ENCODE data around the gene MPRIP.
"Not testable (repeated sequence)": the region's sequence is repeated elsewhere in the genome, so short reads cannot be mapped to it uniquely, and the experiment has no call there.

The MPRIP gene

GRCh38 chr17:17011043-17011907 lies 31.0 kb upstream of the MPRIP start:
- not testable (repeated sequence) for DNase-seq (ENCODE audit: low read depth in 3 of 3)

- DNase-seq (ENCODE audit: low read depth in 3 of 3), result not testable (repeated sequence)
These were observed 28.2 kb upstream of the MPRIP start for GRCh38 chr17:17013828-17014747.

DNA sequence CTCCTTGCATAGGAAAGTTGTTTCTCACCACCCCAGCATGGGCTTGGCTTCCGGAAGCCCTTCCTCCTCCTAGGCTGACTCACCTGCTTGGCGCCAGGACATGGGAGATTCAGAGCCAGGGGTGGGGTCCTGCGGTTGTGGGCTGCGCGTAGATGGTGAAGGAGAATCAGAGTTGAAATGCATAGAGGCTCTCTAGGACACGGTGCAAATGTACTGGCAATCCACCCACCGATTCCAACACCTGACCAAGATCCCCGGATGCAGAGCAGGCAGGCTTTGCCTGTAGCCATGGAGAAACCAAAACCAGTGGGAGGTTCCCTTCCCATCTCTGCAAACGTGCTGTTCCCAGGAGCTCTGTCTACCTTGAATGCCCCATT lies 27.5 kb upstream of the MPRIP start:
- not testable (repeated sequence) for DNase-seq (ENCODE audit: low read depth in 3 of 3)

DNA sequence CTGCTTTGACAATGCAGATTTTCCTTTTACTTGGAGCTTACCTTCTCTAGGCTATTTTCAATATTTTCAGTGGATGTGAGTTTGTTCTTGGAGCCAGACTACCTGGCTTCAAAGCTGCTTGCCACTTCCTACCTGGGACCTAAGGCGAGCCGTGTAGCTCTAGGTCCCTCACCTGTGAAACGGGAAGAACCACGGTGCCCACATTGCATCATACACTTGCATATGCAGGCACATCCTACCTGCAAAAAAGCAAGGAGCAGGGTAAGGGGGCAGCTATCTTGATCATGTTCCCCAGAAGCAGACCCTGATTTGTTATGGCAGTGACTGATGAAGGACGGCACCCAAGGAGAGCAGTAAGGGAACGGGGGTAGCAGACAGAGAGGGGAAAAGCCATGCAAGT lies 27.0 kb upstream of the MPRIP start:
- DNase-seq (ENCODE audit: low read depth in 3 of 3), result no peak

DNA sequence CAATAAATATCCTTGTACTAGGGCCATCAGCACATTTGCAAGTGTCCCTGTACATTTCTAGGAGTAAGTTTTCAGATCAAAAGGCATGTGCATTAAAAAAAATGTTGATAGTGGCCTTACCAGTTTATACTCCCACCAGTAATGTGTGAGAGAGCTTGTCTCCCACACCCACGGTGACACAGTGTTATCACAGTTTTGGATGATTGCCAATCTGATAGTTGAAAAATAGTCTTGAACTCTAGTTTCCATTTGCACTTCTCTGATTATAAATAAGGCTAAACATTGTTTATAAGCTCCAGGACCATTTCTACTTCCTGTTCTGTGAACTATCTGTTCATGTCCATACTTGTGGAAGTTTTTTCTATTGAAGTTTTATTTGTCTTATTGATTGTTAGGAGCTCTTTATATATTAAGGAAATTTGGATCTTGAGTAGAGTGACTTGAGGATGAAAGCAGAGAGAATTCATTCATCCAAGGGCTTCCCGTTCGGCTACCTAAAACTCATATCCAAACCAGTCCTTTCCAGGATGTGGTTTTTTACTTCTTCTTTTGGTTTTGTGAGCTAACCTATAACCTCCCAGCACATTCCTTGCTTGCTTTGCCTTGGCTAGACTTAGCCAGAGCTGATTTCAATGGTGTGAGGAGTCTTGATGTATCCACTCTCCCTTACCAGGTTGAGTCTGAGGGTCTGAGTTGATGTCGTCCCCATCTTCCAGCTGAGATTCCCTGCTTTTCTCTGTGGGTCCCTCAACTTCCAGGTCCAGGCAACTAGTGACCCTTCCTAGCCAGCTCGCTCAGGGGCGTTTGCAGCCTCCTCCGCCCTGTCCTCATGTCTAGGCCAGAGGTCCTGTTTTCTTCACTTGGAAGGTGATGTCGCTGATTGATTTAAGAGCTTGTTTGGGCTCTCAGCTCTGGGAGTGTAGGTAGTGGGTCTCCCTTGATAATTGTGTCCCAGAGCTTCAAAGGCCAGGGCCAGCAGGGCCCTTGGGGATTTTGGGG lies 25.8 kb upstream of the MPRIP start:
- peak in 1 of 3 experiments; percentile 9 for DNase-seq (ENCODE audit: low read depth in 3 of 3)

- DNase-seq (ENCODE audit: low read depth in 3 of 3), result no peak
These were observed 24.8 kb upstream of the MPRIP start for GRCh38 chr17:17017343-17018014.

- no peak for DNase-seq (ENCODE audit: low read depth in 3 of 3)
These were observed 24.2 kb upstream of the MPRIP start for GRCh38 chr17:17018021-17018441.

DNA sequence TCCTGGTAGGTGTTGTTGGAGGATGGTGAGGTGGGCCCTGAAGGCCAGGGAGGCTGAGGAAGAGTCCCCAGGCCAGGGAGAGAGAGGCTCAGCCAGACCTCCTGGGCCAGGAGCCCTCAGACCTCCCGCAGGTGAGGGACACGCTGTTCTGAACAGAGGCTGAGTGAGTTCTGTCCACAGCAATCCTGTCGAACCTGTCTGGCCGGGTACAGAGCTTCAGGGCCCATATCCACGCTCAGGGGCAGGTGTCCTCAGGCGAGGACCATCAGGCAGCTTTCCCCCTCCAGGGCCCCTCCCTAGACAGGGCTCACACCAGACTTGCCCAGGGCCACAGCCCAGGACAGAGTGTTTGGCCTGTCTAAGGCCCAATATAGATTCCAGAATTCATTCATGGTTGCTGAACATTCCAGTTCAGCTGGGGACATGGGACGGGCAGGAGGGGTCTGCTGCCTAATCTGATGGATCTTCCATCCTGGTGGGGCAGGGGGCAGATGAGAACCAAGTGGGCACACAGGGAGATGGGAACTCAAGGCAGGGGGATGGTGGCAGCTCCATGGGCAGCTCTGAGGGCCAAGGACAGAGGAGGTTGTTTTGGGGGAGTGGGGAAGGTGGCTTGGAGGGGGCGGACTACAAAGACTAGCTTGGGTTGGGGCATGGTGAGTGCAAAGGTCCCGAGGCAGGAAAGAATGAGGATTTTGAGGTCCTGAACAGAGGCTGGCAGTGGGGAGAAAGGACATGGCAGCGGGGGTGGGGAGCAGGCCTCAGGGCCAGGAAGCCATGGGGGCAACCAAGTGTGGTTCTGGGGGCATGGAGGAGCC lies 23.4 kb upstream of the MPRIP start:
- no peak for DNase-seq (ENCODE audit: low read depth in 3 of 3)

DNA sequence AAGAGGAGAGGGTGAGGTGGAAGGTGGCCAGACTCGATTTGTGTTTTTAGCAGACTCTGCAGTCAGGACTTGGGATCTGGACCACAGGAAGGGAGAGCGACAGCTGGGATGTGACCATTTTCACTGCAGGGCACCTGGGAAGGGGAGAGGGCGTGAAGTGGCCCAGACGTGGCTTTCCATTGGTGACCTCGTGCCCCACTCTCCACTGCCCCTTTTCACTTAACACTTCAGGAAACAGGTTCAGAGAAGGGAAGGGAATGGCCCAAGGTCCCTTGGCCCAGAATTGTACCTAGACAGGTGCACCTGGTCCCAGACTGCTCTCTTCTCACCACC lies 22.9 kb upstream of the MPRIP start:
- DNase-seq (ENCODE audit: low read depth in 3 of 3), result no peak

DNA sequence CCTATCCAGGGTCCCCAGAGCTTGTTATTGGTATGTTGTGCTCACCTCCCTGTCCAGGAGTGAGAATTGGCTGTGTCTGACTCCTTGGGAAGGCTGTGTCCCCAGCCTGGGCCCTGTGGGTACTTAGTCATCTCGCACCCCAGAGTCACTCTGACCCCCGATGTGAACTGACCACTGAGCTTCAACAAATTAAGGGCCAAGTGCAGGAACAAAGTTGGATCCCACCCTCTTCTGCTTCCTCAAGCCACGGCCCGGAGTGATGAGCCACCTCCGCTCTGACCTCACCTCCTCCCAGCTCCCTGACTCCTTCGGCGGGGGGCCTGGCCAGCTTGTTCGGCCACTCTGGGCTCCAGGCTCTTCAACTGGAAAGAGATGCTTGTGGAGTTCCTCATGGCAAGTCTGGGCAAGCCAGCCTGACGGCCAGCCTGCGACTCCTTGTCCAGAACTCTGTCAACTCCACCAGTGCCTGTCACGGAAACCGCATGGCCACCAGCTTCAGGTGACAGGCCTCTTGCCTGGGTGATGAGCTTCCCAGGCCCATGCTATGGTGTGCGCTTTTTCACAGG lies 22.3 kb upstream of the MPRIP start:
- DNase-seq (ENCODE audit: low read depth in 3 of 3), result no peak

DNA sequence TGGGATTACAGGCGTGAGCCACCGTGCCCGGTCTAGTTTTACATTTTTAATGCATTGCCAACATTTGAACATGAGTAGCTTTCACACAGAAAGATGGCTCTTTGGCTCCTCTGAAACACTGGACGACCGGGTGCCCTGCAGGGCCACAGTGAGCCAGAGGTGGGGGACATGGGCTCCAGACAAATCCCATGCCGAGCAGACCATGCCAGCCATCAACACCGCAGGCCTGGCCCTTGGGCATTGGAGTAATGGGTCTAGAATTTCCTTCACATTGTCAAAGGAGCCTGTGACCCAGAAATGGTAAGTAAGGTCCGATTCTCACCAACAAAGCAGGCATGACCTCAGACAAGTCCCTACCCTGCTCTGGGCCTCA lies 21.4 kb upstream of the MPRIP start:
- DNase-seq (ENCODE audit: low read depth in 3 of 3), result no peak

- DNase-seq (ENCODE audit: low read depth in 3 of 3), result no peak
These were observed 20.9 kb upstream of the MPRIP start for GRCh38 chr17:17021194-17021863.

GRCh38 chr17:17022011-17022410 lies 20.2 kb upstream of the MPRIP start:
- DNase-seq (ENCODE audit: low read depth in 3 of 3), result no peak

DNA sequence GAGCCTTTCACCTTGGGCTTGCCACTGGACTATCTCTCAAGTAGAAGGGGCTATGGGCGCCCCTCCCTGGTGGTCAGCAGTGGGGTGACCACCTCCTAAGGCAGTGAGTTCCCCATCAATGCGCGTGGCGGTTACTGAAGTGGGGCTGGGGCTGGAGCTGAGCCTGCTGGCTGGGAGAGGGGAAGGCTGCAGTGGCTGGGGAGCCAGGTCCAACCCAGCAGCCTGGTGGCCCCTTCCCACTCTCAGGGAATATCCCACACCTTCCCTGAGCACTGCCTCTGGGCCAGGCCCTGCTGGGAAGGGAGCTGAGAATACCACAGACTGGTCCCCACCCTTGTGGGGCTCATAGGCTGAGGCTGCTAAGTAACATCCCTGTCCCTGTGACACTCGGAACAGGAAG lies 19.8 kb upstream of the MPRIP start:
- no peak for DNase-seq (ENCODE audit: low read depth in 3 of 3)

DNA sequence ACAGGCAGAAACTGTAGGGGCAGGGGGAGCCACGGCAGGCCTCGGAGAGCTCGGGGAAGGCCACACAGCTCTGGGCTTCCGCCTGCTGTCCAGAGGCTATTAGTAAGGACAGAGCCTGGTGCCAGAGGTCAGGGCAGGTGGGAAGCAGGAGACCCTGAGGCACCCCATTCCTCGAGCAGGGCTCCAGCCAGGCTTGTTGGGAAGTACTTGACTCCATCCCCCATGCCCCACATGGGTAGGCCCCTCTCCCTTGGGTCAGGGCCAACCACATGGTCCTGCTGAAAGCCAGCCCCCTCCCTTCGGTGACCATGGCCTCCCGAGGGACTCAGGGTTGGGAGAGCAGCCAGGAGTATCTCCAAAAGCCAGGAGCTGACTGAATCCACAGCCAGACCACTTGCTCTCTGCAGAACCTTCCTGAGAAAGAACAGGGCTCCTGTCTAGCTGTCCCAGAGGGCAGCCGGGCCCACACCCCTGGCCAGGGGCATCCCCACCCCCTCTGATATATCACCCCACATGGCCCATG lies 17.4 kb upstream of the MPRIP start:
- no peak for DNase-seq (ENCODE audit: low read depth in 3 of 3)

DNA sequence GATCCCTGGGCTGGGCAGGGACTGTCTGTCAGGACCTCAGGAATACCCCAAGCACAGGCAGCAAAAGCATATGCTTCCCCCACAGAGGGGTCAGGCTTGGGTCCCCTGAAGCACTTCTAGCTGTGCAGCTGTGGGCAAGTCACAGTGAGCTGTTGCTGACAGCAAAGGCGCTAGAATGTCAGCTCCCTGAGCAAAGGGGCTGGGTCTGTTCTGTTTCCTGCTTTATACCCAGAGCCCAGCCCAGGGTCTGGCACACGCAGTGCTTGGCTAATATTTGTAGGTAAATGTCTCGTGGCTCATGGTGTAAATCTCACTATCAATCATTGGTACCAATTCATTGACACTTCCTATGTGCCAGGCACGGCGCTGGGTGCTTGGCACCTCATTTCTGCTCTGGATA lies 16.6 kb upstream of the MPRIP start:
- DNase-seq (ENCODE audit: low read depth in 3 of 3), result no peak

DNA sequence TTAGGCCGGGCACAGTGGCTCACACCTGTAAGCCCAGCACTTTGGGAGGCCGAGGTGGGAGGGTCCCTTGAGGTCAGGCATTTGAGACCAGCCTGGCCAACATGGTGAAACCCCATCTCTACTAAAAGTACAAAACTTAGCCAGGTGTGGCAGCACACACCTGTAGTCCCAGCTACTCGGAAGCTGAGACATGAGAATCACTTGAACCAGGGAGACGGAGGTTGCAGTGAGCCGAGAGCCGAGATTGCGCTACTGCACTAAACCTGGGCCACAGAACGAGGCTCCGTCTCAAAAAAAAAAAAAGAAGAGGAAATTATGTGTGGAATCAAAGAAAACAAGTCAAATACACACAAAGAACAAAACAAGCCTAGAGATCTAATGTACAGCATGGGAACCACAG lies 16.1 kb upstream of the MPRIP start:
- DNase-seq (ENCODE audit: low read depth in 3 of 3), result no peak

GRCh38 chr17:17027442-17028058 lies 14.7 kb upstream of the MPRIP start:
- DNase-seq (ENCODE audit: low read depth in 3 of 3), result no peak
